Activated naive CD4-positive, alpha-beta T cell treated with anti-CD3 and anti-CD28 coated beads for 36 hours (primary cell): Measurements from ENCODE around the gene CFC1. TPM values are rescaled to one million over a fixed set of nuclear protein-coding genes. Genes with fewer than 3 reads are reported as not detected.
"Not testable (repeated sequence)": the region's sequence is repeated elsewhere in the genome, so short reads cannot be mapped to it uniquely, and the experiment has no call there.

Experiments used
- CTCF ChIA-PET: fragments of 350-600 bp; sonication (Branson Sonifier 250); formaldehyde crosslinking; loops from one replicate; lab custom pipeline; 2021; ENCODE audit warnings: antibody characterized with exemption; lab: Charles Lee
- DNase-seq: peaks from one replicate; pipeline ENCODE4 v3.0.0-alpha.2; 2020
- H3K27ac Mint-ChIP-seq: one replicate; pipeline ENCODE4 v1.8.0; 2021; ENCODE audit warnings: mild to moderate bottlenecking, mixed read lengths
- H3K27me3 Mint-ChIP-seq: one replicate; pipeline ENCODE4 v1.8.0; 2021; ENCODE audit warnings: low read depth, mixed read lengths
- H3K36me3 Mint-ChIP-seq: one replicate; pipeline ENCODE4 v1.8.0; 2021; ENCODE audit warnings: low read depth, mixed read lengths
- H3K4me1 Mint-ChIP-seq: one replicate; pipeline ENCODE4 v1.8.0; 2021; ENCODE audit warnings: low read depth, mixed read lengths
- H3K4me3 Mint-ChIP-seq: one replicate; pipeline ENCODE4 v1.8.0; 2021; ENCODE audit warnings: mild to moderate bottlenecking, moderate library complexity, mixed read lengths
- H3K9me3 Mint-ChIP-seq: one replicate; pipeline ENCODE4 v1.8.0; 2021; ENCODE audit warnings: mixed read lengths
- intact Hi-C: fragments of 100-400 bp; cut with micrococcal nuclease; formaldehyde crosslinking; loops from one replicate; pipeline ENCODE4 v1.15.1; 2023
- total RNA-seq, 2 experiments: library from RNA; stranded (reverse); gene quantifications; one replicate each; pipeline ENCODE4 v1.2.3, GENCODE V29; 2021

The CFC1 gene
- total RNA-seq, 2 experiments from 2014 or later: not detected

DNA sequence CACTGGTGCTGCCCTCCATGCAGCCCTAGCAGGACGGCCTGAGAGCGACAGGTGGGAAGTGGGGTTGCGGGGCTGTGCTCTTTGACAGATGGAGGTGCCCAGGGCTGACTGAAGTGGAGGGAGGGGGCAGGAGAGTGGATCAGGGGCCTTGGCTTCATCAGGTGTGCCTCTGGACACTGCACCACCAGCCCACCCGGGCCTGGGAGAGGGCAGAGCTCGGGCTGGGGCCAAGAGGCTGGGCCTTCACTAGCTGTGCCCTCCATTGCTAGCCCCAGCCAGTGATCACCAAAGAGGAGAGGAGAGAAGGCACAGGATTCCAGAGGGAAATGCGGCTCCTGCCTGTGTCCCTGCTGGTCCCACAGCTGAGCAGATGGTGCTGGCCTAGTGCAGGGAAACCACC, 2.6 kb downstream of the CFC1 start:
- H3K27ac Mint-ChIP-seq, H3K9me3 Mint-ChIP-seq, intact Hi-C loops, H3K27me3 Mint-ChIP-seq, H3K4me1 Mint-ChIP-seq, H3K4me3 Mint-ChIP-seq, DNase-seq, H3K36me3 Mint-ChIP-seq, CTCF ChIA-PET: not testable (repeated sequence)

DNA sequence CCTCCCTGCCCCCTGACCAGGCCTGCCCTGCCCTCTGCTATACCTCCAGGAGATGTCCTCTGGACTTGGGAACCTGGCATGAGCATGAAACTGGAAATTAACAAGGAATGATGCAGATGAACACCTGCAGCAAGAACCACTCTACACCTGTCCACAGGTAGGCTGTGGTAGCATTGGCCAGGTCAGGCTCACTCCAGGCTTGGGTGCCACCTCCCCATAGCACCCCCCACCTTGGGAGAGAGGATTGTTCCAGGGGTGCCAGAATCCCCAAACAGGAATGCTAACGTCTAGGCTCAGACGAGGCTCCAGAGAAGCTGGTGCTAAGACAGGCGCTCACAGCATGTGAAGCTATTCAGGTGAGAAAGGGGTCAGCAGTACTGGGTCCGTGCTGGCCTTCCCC, 5.4 kb downstream of the CFC1 start:
- DNase-seq, H3K4me3 Mint-ChIP-seq, CTCF ChIA-PET, intact Hi-C loops, H3K4me1 Mint-ChIP-seq, H3K27me3 Mint-ChIP-seq, H3K27ac Mint-ChIP-seq, H3K36me3 Mint-ChIP-seq, H3K9me3 Mint-ChIP-seq: not testable (repeated sequence)

DNA sequence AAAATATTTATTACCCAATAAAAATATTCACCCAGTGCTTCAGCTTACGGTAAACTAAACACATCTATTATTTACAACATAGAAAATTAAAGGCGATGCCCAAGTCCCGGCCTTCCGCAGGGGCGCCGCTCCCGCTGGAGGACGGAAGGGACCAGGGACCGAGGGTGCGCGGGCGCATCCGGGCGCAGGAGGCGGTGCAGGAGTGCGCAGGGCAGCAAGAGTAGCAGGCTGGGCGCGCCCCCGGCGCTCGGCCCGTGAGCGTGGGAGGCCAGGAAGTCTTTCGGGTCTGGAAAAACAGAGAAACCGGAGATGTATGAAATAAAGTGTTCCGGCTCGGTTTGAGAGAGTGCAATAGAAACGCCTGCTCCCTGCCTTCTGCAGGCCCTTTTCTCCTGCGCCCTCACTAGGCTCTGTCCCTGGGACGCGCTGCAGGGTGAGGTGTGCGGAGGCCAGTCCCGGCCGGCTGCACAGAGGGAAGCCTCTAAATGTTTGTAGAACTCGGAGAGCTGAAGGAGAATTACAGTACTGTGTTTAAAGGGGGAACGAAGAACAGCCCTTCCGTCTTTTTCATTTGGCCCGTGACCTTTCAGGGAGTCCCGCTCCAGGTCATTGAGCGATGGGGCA, 6.5 kb downstream of the CFC1 start:
- intact Hi-C loops, H3K27ac Mint-ChIP-seq, DNase-seq, H3K4me3 Mint-ChIP-seq, CTCF ChIA-PET, H3K36me3 Mint-ChIP-seq, H3K27me3 Mint-ChIP-seq, H3K9me3 Mint-ChIP-seq, H3K4me1 Mint-ChIP-seq: not testable (repeated sequence)

GRCh38 chr2:130590842-130591359, 8.5 kb downstream of the CFC1 start:
- H3K9me3 Mint-ChIP-seq, H3K4me3 Mint-ChIP-seq, H3K27me3 Mint-ChIP-seq, H3K4me1 Mint-ChIP-seq, DNase-seq, H3K27ac Mint-ChIP-seq, H3K36me3 Mint-ChIP-seq, intact Hi-C loops, CTCF ChIA-PET: not testable (repeated sequence)

DNA sequence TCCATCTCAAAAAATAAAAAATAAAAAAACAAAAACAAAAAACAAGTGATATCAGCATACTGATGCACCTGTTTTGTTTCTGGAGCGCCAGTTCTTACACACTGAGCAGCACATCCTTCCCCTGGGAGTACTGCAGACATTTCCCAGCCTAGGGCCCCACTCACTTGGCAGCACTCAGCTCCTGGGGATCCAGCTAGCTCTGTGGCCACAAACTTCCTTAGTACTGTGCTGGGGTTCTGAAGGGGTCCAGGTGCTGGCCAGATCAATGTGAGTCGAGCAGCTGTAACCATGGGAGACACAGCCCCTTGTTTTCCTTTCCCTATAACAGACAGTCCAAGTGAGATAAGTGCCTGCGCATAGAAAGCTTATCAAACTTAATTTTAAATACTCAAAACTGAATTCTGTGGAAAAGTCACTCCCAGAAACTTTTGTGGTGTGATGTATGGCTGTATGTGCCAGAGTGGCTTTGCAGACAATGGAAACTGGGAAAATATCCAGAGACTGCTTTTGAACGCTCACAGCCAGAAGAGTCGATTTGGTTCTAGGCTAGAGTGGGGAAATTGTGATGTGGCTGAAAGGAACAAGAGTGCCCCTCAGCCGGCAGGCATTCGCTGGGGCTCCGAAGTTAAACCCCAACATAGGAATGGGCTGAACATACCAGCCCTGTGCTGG, 9.1 kb downstream of the CFC1 start:
- H3K4me3 Mint-ChIP-seq, H3K9me3 Mint-ChIP-seq, CTCF ChIA-PET, H3K27me3 Mint-ChIP-seq, DNase-seq, intact Hi-C loops, H3K27ac Mint-ChIP-seq, H3K4me1 Mint-ChIP-seq, H3K36me3 Mint-ChIP-seq: not testable (repeated sequence)

GRCh38 chr2:130588688-130589458, 10.5 kb downstream of the CFC1 start:
- H3K27ac Mint-ChIP-seq, H3K9me3 Mint-ChIP-seq, CTCF ChIA-PET, H3K4me3 Mint-ChIP-seq, H3K36me3 Mint-ChIP-seq, H3K27me3 Mint-ChIP-seq, H3K4me1 Mint-ChIP-seq, intact Hi-C loops: not testable (repeated sequence)
- peak; percentile 15 for DNase-seq

DNA sequence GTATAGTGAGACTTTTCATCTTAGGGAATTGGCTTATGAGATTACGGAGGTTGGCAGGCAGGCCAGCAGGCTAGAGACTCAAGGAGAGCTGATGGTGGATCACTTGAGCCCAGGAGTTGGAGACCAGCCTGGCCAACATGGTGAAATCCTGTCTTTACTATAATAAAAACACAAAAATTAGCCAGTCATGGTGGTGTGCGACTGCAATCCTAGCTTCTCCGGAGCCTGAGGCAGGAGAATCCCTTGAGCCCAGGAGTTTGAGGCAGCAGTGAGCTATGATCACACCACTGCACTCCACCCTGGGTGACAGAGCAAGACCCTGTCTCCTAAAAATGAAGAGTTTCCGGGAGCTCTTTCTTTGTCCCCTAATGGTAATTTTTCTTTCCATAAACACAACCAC, 14.6 kb downstream of the CFC1 start:
- intact Hi-C loops, H3K27me3 Mint-ChIP-seq, H3K36me3 Mint-ChIP-seq: not testable (repeated sequence)

DNA sequence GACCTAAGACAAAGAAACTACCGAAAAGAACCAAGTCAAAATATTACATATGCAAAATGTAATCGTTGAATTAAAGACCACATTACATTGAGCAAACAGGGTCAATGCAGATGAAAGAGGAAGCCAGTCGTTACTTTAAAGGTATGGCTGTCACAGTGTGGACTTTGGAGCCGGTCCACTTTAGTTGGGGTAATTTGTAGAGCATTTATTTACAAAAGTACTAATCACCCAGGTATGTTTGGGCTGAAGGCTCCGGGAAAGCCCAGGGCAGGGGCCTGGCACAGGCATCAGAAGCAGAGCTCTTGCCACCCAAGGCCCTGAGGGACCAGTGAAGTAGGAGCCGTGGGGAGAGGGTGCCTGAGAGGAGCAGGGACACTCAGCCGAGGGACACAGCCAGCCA, 15.8 kb downstream of the CFC1 start:
- H3K4me1 Mint-ChIP-seq, H3K27me3 Mint-ChIP-seq, intact Hi-C loops, H3K4me3 Mint-ChIP-seq, H3K27ac Mint-ChIP-seq, H3K36me3 Mint-ChIP-seq, DNase-seq, CTCF ChIA-PET, H3K9me3 Mint-ChIP-seq: not testable (repeated sequence)

More for the DNA sequence above, 14.6 kb downstream of the CFC1 start:
- H3K27ac Mint-ChIP-seq, H3K4me1 Mint-ChIP-seq, DNase-seq, CTCF ChIA-PET, H3K9me3 Mint-ChIP-seq, H3K4me3 Mint-ChIP-seq: not testable (repeated sequence)

- intact Hi-C loops, CTCF ChIA-PET, H3K4me3 Mint-ChIP-seq: not testable (repeated sequence)
These were observed 16.4 kb downstream of the CFC1 start for GRCh38 chr2:130582970-130583369.

GRCh38 chr2:130581491-130581890, 17.9 kb downstream of the CFC1 start:
- CTCF ChIA-PET, H3K9me3 Mint-ChIP-seq, intact Hi-C loops, H3K4me3 Mint-ChIP-seq, DNase-seq, H3K4me1 Mint-ChIP-seq, H3K36me3 Mint-ChIP-seq, H3K27me3 Mint-ChIP-seq, H3K27ac Mint-ChIP-seq: not testable (repeated sequence)

More at GRCh38 chr2:130582970-130583369, 16.4 kb downstream of the CFC1 start:
- not testable (repeated sequence) for H3K27me3 Mint-ChIP-seq, DNase-seq, H3K36me3 Mint-ChIP-seq, H3K27ac Mint-ChIP-seq, H3K9me3 Mint-ChIP-seq, H3K4me1 Mint-ChIP-seq

DNA sequence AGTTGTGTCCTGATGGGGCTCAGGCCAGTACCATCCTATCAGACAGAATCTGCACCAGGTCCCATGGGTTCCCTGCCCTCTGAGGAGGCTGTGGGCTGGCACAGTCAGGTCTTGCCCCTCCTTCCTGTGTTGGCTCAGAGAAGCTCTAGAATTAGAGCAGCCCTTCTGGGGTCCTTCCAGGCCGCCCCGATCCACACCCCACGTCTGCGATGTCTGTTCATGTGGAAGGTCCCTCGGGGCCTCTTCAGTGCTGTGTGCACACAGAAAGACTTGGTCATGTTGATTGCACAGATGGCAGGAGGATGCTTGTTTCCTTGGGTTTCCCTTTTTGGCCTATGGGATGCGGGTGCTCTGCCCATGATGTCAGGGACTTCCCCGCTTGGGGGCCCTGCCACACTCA, 20.3 kb downstream of the CFC1 start:
- H3K27me3 Mint-ChIP-seq, H3K4me3 Mint-ChIP-seq, H3K4me1 Mint-ChIP-seq, DNase-seq, intact Hi-C loops, H3K9me3 Mint-ChIP-seq, H3K36me3 Mint-ChIP-seq, CTCF ChIA-PET, H3K27ac Mint-ChIP-seq: not testable (repeated sequence)

DNA sequence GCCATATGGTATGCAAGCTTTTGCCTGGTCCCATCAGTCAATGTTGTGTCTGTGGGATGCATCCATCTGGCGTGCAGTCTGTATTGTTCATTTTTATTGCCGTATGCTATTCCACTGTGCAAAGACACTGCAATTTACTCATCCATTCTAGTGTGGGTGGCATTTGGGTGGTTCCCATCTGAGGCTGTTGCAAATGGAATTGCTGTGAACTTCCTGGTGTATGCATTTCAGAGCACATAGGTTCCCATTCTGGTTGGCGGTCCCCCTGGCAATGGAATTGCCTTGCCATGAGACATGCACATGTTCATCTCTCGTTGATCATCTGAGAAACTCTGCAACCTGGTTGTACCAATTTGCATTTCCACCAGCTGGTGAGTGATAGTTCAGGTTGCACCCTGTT, 21.8 kb downstream of the CFC1 start:
- intact Hi-C loops, H3K9me3 Mint-ChIP-seq, CTCF ChIA-PET, H3K36me3 Mint-ChIP-seq, DNase-seq, H3K27ac Mint-ChIP-seq, H3K4me3 Mint-ChIP-seq, H3K4me1 Mint-ChIP-seq, H3K27me3 Mint-ChIP-seq: not testable (repeated sequence)
